DND-41 (cell line): ENCODE data around the gene ZNF786.

ENCODE experiments used
- CTCF ChIP-seq: IDR thresholded peaks from 2 replicates; pipeline ENCODE4 v1.5.1; 2012; ENCODE audit warnings: borderline replicate concordance, low read length, moderate library complexity, mild to moderate bottlenecking; ENCODE audit not compliant: poor library complexity, severe bottlenecking; ENCODE audit errors: extremely low read depth
- EZH2 ChIP-seq: IDR thresholded peaks from 3 replicates; pipeline ENCODE4 v1.6.1; 2012; ENCODE audit warnings: borderline replicate concordance, low read depth, mild to moderate bottlenecking, moderate library complexity, low read length, inconsistent platforms; ENCODE audit not compliant: severe bottlenecking

DNA sequence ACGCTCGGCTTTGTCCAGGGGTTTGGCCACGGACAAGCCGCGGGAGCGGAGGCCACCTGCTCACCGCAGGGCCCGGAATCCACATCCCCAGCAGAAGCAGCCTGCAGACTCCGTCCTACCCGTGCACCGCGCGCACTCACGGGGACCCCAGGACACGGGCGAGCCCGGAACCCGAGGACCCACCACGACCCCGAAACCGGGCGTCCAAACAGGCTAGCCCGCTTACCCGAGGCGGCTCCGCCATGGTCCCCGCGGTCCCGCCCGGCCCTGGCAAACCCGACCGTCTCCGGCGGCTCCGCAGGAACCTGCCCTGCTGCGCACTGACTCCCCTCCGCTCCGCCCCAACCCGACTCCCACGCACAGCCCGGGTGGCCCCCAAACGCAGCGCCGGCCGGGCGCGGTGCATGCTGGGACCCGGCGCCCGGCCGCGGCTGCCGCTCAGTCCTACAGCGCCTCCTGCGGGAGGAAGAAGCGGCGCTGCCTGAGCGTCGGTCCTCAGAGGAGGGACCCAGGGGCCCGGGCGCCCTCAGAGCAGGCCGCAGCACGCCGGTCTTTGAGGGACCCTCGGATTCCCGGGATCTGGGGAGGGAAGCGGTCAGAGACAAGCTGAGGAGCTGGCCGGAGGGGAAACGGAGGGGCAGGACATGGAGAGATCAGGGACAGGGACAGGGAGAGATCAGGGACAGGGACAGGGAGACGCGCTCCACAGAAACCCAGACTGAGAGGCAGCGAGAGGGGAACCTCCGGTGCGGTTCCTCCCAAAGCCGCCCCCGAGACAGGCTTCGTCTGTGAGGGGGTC, at the start of gene ZNF786:
- TF ChIP-seq CTCF (peak; percentile 93), EZH2 (no peak)
